ENCODE measurements around the gene BHLHE40. TPM values are rescaled to one million over a fixed set of nuclear protein-coding genes. Genes with fewer than 3 reads are reported as not detected.

BHLHE40 gene
- total and polyA plus RNA-seq, 4 donors: 14.5 to 44.3 (median 37.7) TPM

- Histone ChIP-seq H3K9me3 (ENCODE audit: control insufficient read depth, insufficient read depth, low read length) (no peaks in the 10 kb centered on the region), H3K27ac (ENCODE audit: low read depth, low read length) (no peak overlapping the region), H3K27me3 (ENCODE audit: control insufficient read depth, insufficient read depth, low read length) (no peaks in the 10 kb centered on the region), H3K36me3 (ENCODE audit: control insufficient read depth, insufficient read depth, low read length) (no peaks in the 10 kb centered on the region), H3K4me1 (ENCODE audit: control insufficient read depth, insufficient read depth, low read length) (peaks cover 2% of the 10 kb centered on the region), H3K4me3 (ENCODE audit: low read depth, low read length) (no peak overlapping the region)
- DNase-seq (ENCODE audit: low read depth in 4 of 6, low spot score in 6 of 6): no peak
- 93% methylated on average over 8 of the region's 10 CpGs for WGBS (ENCODE audit: insufficient coverage)
Measured at GRCh38 chr3:4945324-4945723, 33.9 kb upstream of the BHLHE40 start.

- peaks cover 4% of the 10 kb centered on the region for H3K4me1 ChIP-seq (ENCODE audit: control insufficient read depth, insufficient read depth, low read length)
- WGBS (ENCODE audit: insufficient coverage): 100% methylated on average over 2 of the region's 5 CpGs
Measured at GRCh38 chr3:4947028-4947427, 32.2 kb upstream of the BHLHE40 start.

GRCh38 chr3:4948395-4948794 lies 30.8 kb upstream of the BHLHE40 start:
- Histone ChIP-seq H3K4me1 (ENCODE audit: control insufficient read depth, insufficient read depth, low read length) (peaks cover 4% of the 10 kb centered on the region), H3K27me3 (ENCODE audit: control insufficient read depth, insufficient read depth, low read length) (no peaks in the 10 kb centered on the region), H3K36me3 (ENCODE audit: control insufficient read depth, insufficient read depth, low read length) (no peaks in the 10 kb centered on the region), H3K9me3 (ENCODE audit: control insufficient read depth, insufficient read depth, low read length) (no peaks in the 10 kb centered on the region), H3K4me3 (ENCODE audit: low read depth, low read length) (no peak overlapping the region), H3K27ac (ENCODE audit: low read depth, low read length) (no peak overlapping the region)
- WGBS (ENCODE audit: insufficient coverage): 60% methylated on average over 1 of the region's 4 CpGs
- no peak for DNase-seq (ENCODE audit: low read depth in 4 of 6, low spot score in 6 of 6)

More at GRCh38 chr3:4947028-4947427, 32.2 kb upstream of the BHLHE40 start:
- Histone ChIP-seq H3K4me3 (ENCODE audit: low read depth, low read length) (no peak overlapping the region), H3K36me3 (ENCODE audit: control insufficient read depth, insufficient read depth, low read length) (no peaks in the 10 kb centered on the region), H3K9me3 (ENCODE audit: control insufficient read depth, insufficient read depth, low read length) (no peaks in the 10 kb centered on the region), H3K27me3 (ENCODE audit: control insufficient read depth, insufficient read depth, low read length) (no peaks in the 10 kb centered on the region), H3K27ac (ENCODE audit: low read depth, low read length) (no peak overlapping the region)
- DNase-seq (ENCODE audit: low read depth in 4 of 6, low spot score in 6 of 6): no peak

GRCh38 chr3:4949004-4949403 lies 30.2 kb upstream of the BHLHE40 start:
- H3K9me3 ChIP-seq (ENCODE audit: control insufficient read depth, insufficient read depth, low read length): no peaks in the 10 kb centered on the region
- peaks cover 4% of the 10 kb centered on the region for H3K4me1 ChIP-seq (ENCODE audit: control insufficient read depth, insufficient read depth, low read length)
- H3K36me3 ChIP-seq (ENCODE audit: control insufficient read depth, insufficient read depth, low read length): no peaks in the 10 kb centered on the region
- WGBS (ENCODE audit: insufficient coverage): 86% methylated on average over 2 of the region's 2 CpGs
- no peaks in the 10 kb centered on the region for H3K27me3 ChIP-seq (ENCODE audit: control insufficient read depth, insufficient read depth, low read length)
- DNase-seq (ENCODE audit: low read depth in 4 of 6, low spot score in 6 of 6): no peak
- H3K4me3 ChIP-seq (ENCODE audit: low read depth, low read length): no peak overlapping the region
- H3K27ac ChIP-seq (ENCODE audit: low read depth, low read length): no peak overlapping the region

- WGBS (ENCODE audit: insufficient coverage): 89% methylated on average over 1 of the region's 2 CpGs
- peaks cover 4% of the 10 kb centered on the region for H3K4me1 ChIP-seq (ENCODE audit: control insufficient read depth, insufficient read depth, low read length)
- no peaks in the 10 kb centered on the region for H3K27me3 ChIP-seq (ENCODE audit: control insufficient read depth, insufficient read depth, low read length)
- H3K36me3 ChIP-seq (ENCODE audit: control insufficient read depth, insufficient read depth, low read length): no peaks in the 10 kb centered on the region
- DNase-seq (ENCODE audit: low read depth in 4 of 6, low spot score in 6 of 6): no peak
- H3K27ac ChIP-seq (ENCODE audit: low read depth, low read length): no peak overlapping the region
- no peaks in the 10 kb centered on the region for H3K9me3 ChIP-seq (ENCODE audit: control insufficient read depth, insufficient read depth, low read length)
- H3K4me3 ChIP-seq (ENCODE audit: low read depth, low read length): no peak overlapping the region
Measured at GRCh38 chr3:4949659-4950058, 29.6 kb upstream of the BHLHE40 start.

GRCh38 chr3:4950351-4950784 lies 28.9 kb upstream of the BHLHE40 start:
- DNase-seq (ENCODE audit: low read depth in 4 of 6, low spot score in 6 of 6): no peak
- no peaks in the 10 kb centered on the region for H3K36me3 ChIP-seq (ENCODE audit: control insufficient read depth, insufficient read depth, low read length)
- H3K9me3 ChIP-seq (ENCODE audit: control insufficient read depth, insufficient read depth, low read length): no peaks in the 10 kb centered on the region
- WGBS (ENCODE audit: insufficient coverage): 60% methylated on average over 1 of the region's 4 CpGs
- H3K27me3 ChIP-seq (ENCODE audit: control insufficient read depth, insufficient read depth, low read length): no peaks in the 10 kb centered on the region
- no peak overlapping the region for H3K4me3 ChIP-seq (ENCODE audit: low read depth, low read length)
- H3K27ac ChIP-seq (ENCODE audit: low read depth, low read length): no peak overlapping the region
- H3K4me1 ChIP-seq (ENCODE audit: control insufficient read depth, insufficient read depth, low read length): peaks cover 4% of the 10 kb centered on the region

GRCh38 chr3:4950948-4951347 lies 28.3 kb upstream of the BHLHE40 start:
- H3K27me3 ChIP-seq (ENCODE audit: control insufficient read depth, insufficient read depth, low read length): no peaks in the 10 kb centered on the region
- no peaks in the 10 kb centered on the region for H3K9me3 ChIP-seq (ENCODE audit: control insufficient read depth, insufficient read depth, low read length)
- 94% methylated on average over 5 of the region's 8 CpGs for WGBS (ENCODE audit: insufficient coverage)
- peaks cover 4% of the 10 kb centered on the region for H3K4me1 ChIP-seq (ENCODE audit: control insufficient read depth, insufficient read depth, low read length)
- H3K27ac ChIP-seq (ENCODE audit: low read depth, low read length): no peak overlapping the region
- no peak overlapping the region for H3K4me3 ChIP-seq (ENCODE audit: low read depth, low read length)
- no peaks in the 10 kb centered on the region for H3K36me3 ChIP-seq (ENCODE audit: control insufficient read depth, insufficient read depth, low read length)
- no peak for DNase-seq (ENCODE audit: low read depth in 4 of 6, low spot score in 6 of 6)

- Histone ChIP-seq H3K9me3 (ENCODE audit: control insufficient read depth, insufficient read depth, low read length) (no peaks in the 10 kb centered on the region), H3K27me3 (ENCODE audit: control insufficient read depth, insufficient read depth, low read length) (no peaks in the 10 kb centered on the region), H3K27ac (ENCODE audit: low read depth, low read length) (no peak overlapping the region), H3K4me1 (ENCODE audit: control insufficient read depth, insufficient read depth, low read length) (peaks cover 4% of the 10 kb centered on the region), H3K4me3 (ENCODE audit: low read depth, low read length) (no peak overlapping the region), H3K36me3 (ENCODE audit: control insufficient read depth, insufficient read depth, low read length) (no peaks in the 10 kb centered on the region)
- peak in 1 of 6 donors; percentile 23 for DNase-seq (ENCODE audit: low read depth in 4 of 6, low spot score in 6 of 6)
- no CpG with 5 or more reads among the region's 2 CpGs for WGBS (ENCODE audit: insufficient coverage)
Measured at GRCh38 chr3:4953119-4953518, 26.1 kb upstream of the BHLHE40 start.

GRCh38 chr3:4954256-4955000 lies 24.8 kb upstream of the BHLHE40 start:
- Histone ChIP-seq H3K9me3 (ENCODE audit: control insufficient read depth, insufficient read depth, low read length) (no peaks in the 10 kb centered on the region), H3K27ac (ENCODE audit: low read depth, low read length) (no peak overlapping the region), H3K4me1 (ENCODE audit: control insufficient read depth, insufficient read depth, low read length) (peaks cover 4% of the 10 kb centered on the region), H3K27me3 (ENCODE audit: control insufficient read depth, insufficient read depth, low read length) (no peaks in the 10 kb centered on the region), H3K36me3 (ENCODE audit: control insufficient read depth, insufficient read depth, low read length) (no peaks in the 10 kb centered on the region), H3K4me3 (ENCODE audit: low read depth, low read length) (no peak overlapping the region)
- WGBS (ENCODE audit: insufficient coverage): 83% methylated on average over 2 of the region's 6 CpGs
- DNase-seq (ENCODE audit: low read depth in 4 of 6, low spot score in 6 of 6): no peak

GRCh38 chr3:4956099-4956498 lies 23.1 kb upstream of the BHLHE40 start:
- DNase-seq (ENCODE audit: low read depth in 4 of 6, low spot score in 6 of 6): no peak
- H3K36me3 ChIP-seq (ENCODE audit: control insufficient read depth, insufficient read depth, low read length): no peaks in the 10 kb centered on the region
- no peaks in the 10 kb centered on the region for H3K27me3 ChIP-seq (ENCODE audit: control insufficient read depth, insufficient read depth, low read length)
- no peak overlapping the region for H3K27ac ChIP-seq (ENCODE audit: low read depth, low read length)
- WGBS (ENCODE audit: insufficient coverage): no CpG with 5 or more reads among the region's 2 CpGs
- H3K4me3 ChIP-seq (ENCODE audit: low read depth, low read length): no peak overlapping the region
- no peaks in the 10 kb centered on the region for H3K9me3 ChIP-seq (ENCODE audit: control insufficient read depth, insufficient read depth, low read length)
- no peaks in the 10 kb centered on the region for H3K4me1 ChIP-seq (ENCODE audit: control insufficient read depth, insufficient read depth, low read length)

Measured in spinal cord (tissue), 10 donors.